ENCODE measurements around the gene INTS7.

DNA sequence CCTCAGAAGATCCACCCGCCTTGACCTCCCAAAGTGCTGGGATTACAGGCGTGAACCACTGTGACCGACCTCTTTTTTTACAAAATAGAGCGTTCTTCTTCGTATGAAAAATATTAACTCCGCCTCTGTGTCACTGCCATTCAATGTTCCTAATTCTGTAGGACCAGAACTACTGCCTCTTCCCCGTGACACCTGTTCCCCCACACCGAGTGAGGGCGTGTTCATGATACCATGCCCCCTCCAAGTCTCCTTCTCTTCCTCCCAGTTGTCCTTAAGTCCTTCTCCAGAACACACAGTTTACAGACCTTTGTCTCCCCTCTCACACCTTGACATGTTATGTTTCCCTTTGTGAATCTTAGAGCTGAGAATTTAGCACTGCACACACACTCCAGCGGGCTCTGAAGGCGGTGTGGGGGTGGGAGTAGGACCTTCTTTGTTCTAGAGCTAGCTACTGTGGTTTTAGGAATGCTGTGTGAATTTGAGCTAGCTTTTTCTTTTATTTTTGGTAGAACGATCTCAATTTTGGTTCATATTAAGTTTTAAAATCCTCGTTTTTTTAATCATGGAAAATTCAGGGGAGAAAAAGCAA lies 122.4 kb downstream of the INTS7 start:
- TF ChIP-seq, protein P1, sequence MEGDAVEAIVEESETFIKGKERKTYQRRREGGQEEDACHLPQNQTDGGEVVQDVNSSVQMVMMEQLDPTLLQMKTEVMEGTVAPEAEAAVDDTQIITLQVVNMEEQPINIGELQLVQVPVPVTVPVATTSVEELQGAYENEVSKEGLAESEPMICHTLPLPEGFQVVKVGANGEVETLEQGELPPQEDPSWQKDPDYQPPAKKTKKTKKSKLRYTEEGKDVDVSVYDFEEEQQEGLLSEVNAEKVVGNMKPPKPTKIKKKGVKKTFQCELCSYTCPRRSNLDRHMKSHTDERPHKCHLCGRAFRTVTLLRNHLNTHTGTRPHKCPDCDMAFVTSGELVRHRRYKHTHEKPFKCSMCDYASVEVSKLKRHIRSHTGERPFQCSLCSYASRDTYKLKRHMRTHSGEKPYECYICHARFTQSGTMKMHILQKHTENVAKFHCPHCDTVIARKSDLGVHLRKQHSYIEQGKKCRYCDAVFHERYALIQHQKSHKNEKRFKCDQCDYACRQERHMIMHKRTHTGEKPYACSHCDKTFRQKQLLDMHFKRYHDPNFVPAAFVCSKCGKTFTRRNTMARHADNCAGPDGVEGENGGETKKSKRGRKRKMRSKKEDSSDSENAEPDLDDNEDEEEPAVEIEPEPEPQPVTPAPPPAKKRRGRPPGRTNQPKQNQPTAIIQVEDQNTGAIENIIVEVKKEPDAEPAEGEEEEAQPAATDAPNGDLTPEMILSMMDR (optimal IDR thresholded peaks at IDR 0.05 in 1 of 3, IDR thresholded peaks at IDR 0.05 in 1 of 3, conservative IDR thresholded peaks at IDR 0.05 in 1 of 3; ENCODE audit: extremely low read depth in 1 of 3, insufficient read depth in 2 of 3, low read length in 3 of 3) = no peak
- no peak for TF ChIP-seq EZH2 (IDR thresholded peaks at IDR 0.05; ENCODE audit: low read length)
